Smooth muscle cell (in vitro differentiated cells): ENCODE measurements around the gene RNU6-1. TPM values are rescaled to one million over a fixed set of nuclear protein-coding genes. Genes with fewer than 3 reads are reported as not detected.

Experiments used
- DNase-seq: peaks from one replicate; lab custom pipeline; 2025; ENCODE audit not compliant: unreplicated experiment; lab: John Stamatoyannopoulos, UW
- H2AFZ ChIP-seq: fragments of 200-600 bp; sonication (generic); 2 replicates; pipeline ENCODE4 v1.6.0; 2016; ENCODE audit warnings: antibody characterized with exemption, low read depth, mild to moderate bottlenecking
- H3F3A ChIP-seq: fragments of 200-600 bp; sonication (generic); 2 replicates; pipeline ENCODE4 v1.6.0; 2017; ENCODE audit warnings: antibody characterized with exemption, low read depth
- H3K27ac ChIP-seq: fragments of 200-600 bp; sonication (generic); 2 replicates; pipeline ENCODE4 v1.5.1; 2016; ENCODE audit warnings: low read depth, mild to moderate bottlenecking
- H3K27me3 ChIP-seq: fragments of 200-600 bp; sonication (generic); 2 replicates; pipeline ENCODE4 v1.6.1; 2016; ENCODE audit warnings: low read depth, mild to moderate bottlenecking
- H3K36me3 ChIP-seq: fragments of 200-600 bp; sonication (generic); 2 replicates; pipeline ENCODE4 v1.5.1; 2016; ENCODE audit warnings: low read depth
- H3K4me1 ChIP-seq: fragments of 200-600 bp; sonication (generic); 2 replicates; pipeline ENCODE4 v1.5.1; 2016; ENCODE audit warnings: low read depth
- H3K4me2 ChIP-seq: fragments of 200-600 bp; sonication (generic); 2 replicates; pipeline ENCODE4 v1.6.0; 2016; ENCODE audit warnings: mild to moderate bottlenecking
- H3K4me3 ChIP-seq: fragments of 200-600 bp; sonication (generic); 2 replicates; pipeline ENCODE4 v1.5.1; 2016; ENCODE audit warnings: mild to moderate bottlenecking
- H3K79me2 ChIP-seq: fragments of 200-600 bp; sonication (generic); 2 replicates; pipeline ENCODE4 v1.6.0; 2016; ENCODE audit warnings: low read depth, mild to moderate bottlenecking
- H3K9ac ChIP-seq: fragments of 200-600 bp; sonication (generic); 2 replicates; pipeline ENCODE4 v1.6.0; 2016; ENCODE audit warnings: low read depth
- H3K9me3 ChIP-seq: fragments of 200-600 bp; sonication (generic); replicated peaks from 2 replicates; pipeline ENCODE4 v1.5.1; 2016; ENCODE audit warnings: low read depth
- H4K20me1 ChIP-seq: fragments of 200-600 bp; sonication (generic); 2 replicates; pipeline ENCODE4 v1.6.0; 2016; ENCODE audit warnings: low read depth
- WGBS: methylation state at CpG from one replicate; pipeline ENCODE4 v1.1.7; 2016; ENCODE audit warnings: low lambda C conversion rate; 5-methylcytosine and 5-hydroxymethylcytosine counted together
- polyA plus RNA-seq: library from polyadenylated mRNA; unstranded; fragments of >200 nt; fragmentation: Nextera tagmentation; extraction: Ambion mirVana; gene quantifications from 2 replicates; pipeline ENCODE4 v1.2.1, GENCODE V29; 2016
- small RNA-seq: library from RNA; depleted of rRNA; stranded (forward); fragments of <200 nt; gene quantifications from one replicate; pipeline ENCODE3, GENCODE V24; 2014
- total RNA-seq: library from RNA; depleted of rRNA; stranded (reverse); fragments of >200 nt; gene quantifications from 2 replicates; pipeline ENCODE4 v1.2.3, GENCODE V29; 2014
- TF ChIP-seq, protein P1 (sequence below): fragments of 200-600 bp; sonication (generic); IDR thresholded peaks from 2 replicates; pipeline ENCODE4 v1.5.1; 2017; ENCODE audit warnings: borderline replicate concordance, mild to moderate bottlenecking, antibody characterized with exemption; ENCODE audit not compliant: insufficient read depth, poor library complexity, severe bottlenecking

The RNU6-1 gene
- total and polyA plus RNA-seq, 2 experiments from 2014 or later: not detected

DNA sequence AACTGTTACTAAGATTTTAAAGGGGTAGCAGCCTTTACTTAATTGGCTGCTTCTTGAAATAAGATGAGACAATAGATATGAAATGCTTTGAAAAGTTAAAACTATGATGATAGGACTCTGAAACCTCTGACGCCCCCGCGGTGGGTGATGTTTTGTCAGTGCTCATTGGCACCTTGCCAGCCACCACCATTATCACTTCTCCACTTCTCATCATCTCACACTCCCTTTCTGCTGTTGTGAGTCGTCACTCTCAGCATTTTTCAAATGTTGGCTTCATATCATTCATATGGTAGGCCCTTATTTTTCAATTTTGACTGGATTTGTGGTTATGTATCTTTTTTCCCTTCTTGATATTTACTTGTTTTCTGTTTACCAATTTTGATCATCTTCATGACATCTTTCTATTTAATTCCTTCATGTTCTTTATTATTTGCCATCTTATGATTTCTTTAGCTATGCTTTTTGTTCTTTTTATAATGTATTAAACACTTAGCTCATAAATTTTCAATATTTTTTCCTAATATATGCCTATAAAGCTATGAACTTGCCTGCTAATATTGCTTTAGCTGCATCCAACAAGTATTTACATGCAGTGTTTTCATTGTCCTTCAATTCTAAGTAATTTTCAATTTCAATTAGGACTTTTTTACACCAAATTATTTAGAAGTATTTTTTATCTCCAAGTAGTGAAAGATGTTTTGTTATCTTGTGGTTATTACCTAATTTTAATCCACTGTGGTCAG is 44.8 kb downstream of the RNU6-1 start:
- Histone ChIP-seq H3K9me3 (no peaks in the 10 kb centered on the region), H3K36me3 (peaks cover 14% of the 10 kb centered on the region), H3K4me1 (no peaks in the 10 kb centered on the region), H3K9ac (no peak overlapping the region), H3K4me2 (no peak overlapping the region), H3K4me3 (no peak overlapping the region), H3K27ac (no peak overlapping the region), H3K27me3 (no peaks in the 10 kb centered on the region), H4K20me1 (no peaks in the 10 kb centered on the region), H3K79me2 (no peaks in the 10 kb centered on the region), H3F3A (no peaks in the 10 kb centered on the region), H2AFZ (no peak overlapping the region)
- 98% methylated on average over 4 of the region's 4 CpGs for WGBS
- no peak for DNase-seq
- TF ChIP-seq, protein P1, sequence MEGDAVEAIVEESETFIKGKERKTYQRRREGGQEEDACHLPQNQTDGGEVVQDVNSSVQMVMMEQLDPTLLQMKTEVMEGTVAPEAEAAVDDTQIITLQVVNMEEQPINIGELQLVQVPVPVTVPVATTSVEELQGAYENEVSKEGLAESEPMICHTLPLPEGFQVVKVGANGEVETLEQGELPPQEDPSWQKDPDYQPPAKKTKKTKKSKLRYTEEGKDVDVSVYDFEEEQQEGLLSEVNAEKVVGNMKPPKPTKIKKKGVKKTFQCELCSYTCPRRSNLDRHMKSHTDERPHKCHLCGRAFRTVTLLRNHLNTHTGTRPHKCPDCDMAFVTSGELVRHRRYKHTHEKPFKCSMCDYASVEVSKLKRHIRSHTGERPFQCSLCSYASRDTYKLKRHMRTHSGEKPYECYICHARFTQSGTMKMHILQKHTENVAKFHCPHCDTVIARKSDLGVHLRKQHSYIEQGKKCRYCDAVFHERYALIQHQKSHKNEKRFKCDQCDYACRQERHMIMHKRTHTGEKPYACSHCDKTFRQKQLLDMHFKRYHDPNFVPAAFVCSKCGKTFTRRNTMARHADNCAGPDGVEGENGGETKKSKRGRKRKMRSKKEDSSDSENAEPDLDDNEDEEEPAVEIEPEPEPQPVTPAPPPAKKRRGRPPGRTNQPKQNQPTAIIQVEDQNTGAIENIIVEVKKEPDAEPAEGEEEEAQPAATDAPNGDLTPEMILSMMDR: no peak

DNA sequence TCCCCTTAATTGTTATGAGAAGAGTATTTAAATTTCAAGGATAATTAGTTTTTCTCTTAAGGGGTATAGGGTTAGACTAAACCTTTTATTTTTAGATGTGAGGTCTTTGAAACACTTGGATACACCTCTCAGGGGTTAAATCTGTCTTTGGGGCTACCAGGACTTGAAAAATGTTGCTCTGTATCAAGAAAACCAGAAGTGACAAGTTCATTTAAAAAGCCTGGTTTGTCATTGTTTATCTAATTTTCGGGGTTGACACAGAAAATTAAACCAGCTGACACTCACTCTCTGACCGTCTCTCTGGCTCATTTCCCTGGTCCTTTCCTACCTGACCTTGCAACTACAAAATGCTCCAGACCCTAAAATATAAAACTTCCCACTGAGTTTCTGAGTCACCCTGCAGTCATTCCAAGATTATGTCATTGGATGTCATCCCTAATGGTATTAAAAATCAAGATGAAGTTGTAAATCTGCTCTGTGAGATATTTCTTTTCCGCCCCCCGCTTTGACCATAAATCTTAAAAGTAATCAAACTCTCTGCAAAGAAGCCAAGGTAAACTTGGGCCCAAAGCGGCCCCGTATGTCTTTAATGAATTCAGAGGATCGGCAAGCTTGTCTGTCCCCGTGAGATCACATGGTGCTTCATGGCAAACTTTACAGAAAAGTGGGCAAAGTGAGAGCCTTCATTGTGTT is 47.4 kb downstream of the RNU6-1 start:
- Histone ChIP-seq H3K27me3 (no peaks in the 10 kb centered on the region), H3K36me3 (peaks cover 14% of the 10 kb centered on the region), H3K4me3 (no peak overlapping the region), H4K20me1 (no peaks in the 10 kb centered on the region), H3K79me2 (no peaks in the 10 kb centered on the region), H3K9ac (no peak overlapping the region), H3K9me3 (no peaks in the 10 kb centered on the region), H3F3A (no peaks in the 10 kb centered on the region), H3K4me1 (peaks cover under 1% of the 10 kb centered on the region), H2AFZ (no peak overlapping the region), H3K4me2 (no peak overlapping the region), H3K27ac (no peak overlapping the region)
- no peak for DNase-seq
- 87% methylated on average over 8 of the region's 8 CpGs for WGBS
- TF ChIP-seq, protein P1: no peak

DNA sequence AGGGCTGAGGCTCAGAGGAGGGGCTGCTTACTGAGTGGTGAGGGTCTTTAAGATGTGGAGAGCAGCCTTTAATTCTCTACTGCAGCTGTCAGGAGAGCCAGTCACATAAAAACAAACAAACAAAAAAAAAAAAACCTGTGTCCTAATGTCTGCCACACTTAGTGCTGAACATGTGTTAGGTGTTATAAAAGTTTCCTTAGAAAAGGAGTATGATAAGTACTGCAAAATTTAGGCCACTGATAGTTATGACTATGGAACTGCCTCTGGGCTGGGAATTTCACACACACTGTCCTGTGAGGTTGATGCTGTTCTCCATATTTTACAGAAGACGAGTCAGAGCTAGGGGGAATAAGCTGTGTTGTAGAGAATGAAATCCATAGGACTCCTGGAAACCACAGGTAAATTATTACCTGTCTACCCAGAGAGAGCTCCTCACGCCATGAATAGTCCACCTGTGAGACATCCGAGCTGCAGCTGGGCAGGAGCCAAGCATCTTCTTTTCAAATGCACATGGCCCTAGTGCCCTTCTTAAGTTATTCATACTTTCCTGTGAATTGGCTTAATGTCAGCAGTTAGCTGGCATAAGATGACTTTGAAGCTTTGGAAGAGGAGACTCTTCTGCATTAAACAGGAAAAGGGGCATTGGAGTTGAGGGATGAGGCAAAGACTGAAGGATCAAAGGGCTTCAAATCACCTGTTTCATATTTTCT is 49.1 kb downstream of the RNU6-1 start:
- no peak for DNase-seq
- WGBS: 75% methylated on average over 3 of the region's 3 CpGs
- TF ChIP-seq, protein P1: no peak
- H3K9me3 ChIP-seq: no peaks in the 10 kb centered on the region
- peaks cover 3% of the 10 kb centered on the region for H3K4me1 ChIP-seq
- H3K4me2 ChIP-seq: no peak overlapping the region
- H3K27ac ChIP-seq: no peak overlapping the region
- H3K79me2 ChIP-seq: no peaks in the 10 kb centered on the region
- peaks cover 14% of the 10 kb centered on the region for H3K36me3 ChIP-seq
- H4K20me1 ChIP-seq: no peaks in the 10 kb centered on the region
- H3K27me3 ChIP-seq: peaks cover 9% of the 10 kb centered on the region
- H3K4me3 ChIP-seq: no peak overlapping the region
- no peak overlapping the region for H2AFZ ChIP-seq
- H3K9ac ChIP-seq: no peak overlapping the region
- no peaks in the 10 kb centered on the region for H3F3A ChIP-seq

Small RNA genes within 50 kb of the gene (small RNA-seq; reads per million reads assigned to genes)
- 0.39 reads per million, percentile 12 among the genes with 10 or more reads in this experiment for gene RNU6-1

Other genes starting within 250 kb of the RNU6-1 start
- 0.04 TPM in 1 of 2 replicates, not detected in the other for gene SKOR1, start 14.5 kb downstream of the RNU6-1 start, total RNA-seq
- 0.21 and 0.27 TPM in 2 replicates for gene SKOR1, start 14.5 kb downstream of the RNU6-1 start, polyA plus RNA-seq
- 56.1 and 66.5 TPM in 2 replicates for gene PIAS1, start 214.3 kb upstream of the RNU6-1 start, total RNA-seq
- 42.6 and 46.4 TPM in 2 replicates for gene PIAS1, start 214.3 kb upstream of the RNU6-1 start, polyA plus RNA-seq